Measurements from ENCODE around the gene SGMS1.
"Not testable (repeated sequence)": the region's sequence is repeated elsewhere in the genome, so short reads cannot be mapped to it uniquely, and the experiment has no call there.

DNA sequence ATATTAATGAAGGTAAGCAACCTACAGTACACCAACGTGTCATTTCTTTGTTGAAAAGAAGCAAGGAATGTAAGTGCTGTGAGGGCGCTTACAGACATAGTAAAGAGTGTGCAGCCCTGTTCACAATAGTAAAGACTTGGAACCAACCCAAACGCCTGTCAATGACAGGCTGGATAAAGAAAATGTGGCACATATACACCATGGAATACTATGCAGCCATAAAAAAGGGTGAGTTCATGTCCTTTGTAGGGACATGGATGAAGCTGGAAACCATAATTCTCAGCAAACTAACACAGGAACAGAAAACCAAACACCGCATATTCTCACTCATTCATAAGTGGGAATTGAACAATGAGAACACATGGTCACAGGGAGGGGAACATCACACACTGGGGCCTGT lies 55.0 kb downstream of the SGMS1 start:
- TF ChIP-seq, protein P1, sequence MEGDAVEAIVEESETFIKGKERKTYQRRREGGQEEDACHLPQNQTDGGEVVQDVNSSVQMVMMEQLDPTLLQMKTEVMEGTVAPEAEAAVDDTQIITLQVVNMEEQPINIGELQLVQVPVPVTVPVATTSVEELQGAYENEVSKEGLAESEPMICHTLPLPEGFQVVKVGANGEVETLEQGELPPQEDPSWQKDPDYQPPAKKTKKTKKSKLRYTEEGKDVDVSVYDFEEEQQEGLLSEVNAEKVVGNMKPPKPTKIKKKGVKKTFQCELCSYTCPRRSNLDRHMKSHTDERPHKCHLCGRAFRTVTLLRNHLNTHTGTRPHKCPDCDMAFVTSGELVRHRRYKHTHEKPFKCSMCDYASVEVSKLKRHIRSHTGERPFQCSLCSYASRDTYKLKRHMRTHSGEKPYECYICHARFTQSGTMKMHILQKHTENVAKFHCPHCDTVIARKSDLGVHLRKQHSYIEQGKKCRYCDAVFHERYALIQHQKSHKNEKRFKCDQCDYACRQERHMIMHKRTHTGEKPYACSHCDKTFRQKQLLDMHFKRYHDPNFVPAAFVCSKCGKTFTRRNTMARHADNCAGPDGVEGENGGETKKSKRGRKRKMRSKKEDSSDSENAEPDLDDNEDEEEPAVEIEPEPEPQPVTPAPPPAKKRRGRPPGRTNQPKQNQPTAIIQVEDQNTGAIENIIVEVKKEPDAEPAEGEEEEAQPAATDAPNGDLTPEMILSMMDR (IDR thresholded peaks at IDR 0.05): not testable (repeated sequence)
- not testable (repeated sequence) for TF ChIP-seq POLR2A (IDR thresholded peaks at IDR 0.05; ENCODE audit: low read length); CEBPB (IDR thresholded peaks at IDR 0.05)

Data from A549 (cell line).